GM23338 (cell line): ENCODE results near the gene ADPRHL1. TPM values are rescaled to one million over a fixed set of nuclear protein-coding genes. Genes with fewer than 3 reads are reported as not detected.

Source experiments
- ATAC-seq: fragments of 200-7000 bp; cut with Tn5 transposase; 3 replicates; pipeline ENCODE4 v1.9.1; 2020
- DNase-seq: peaks from one replicate; pipeline ENCODE4 v3.0.0-alpha.2; 2015; ENCODE audit warnings: low spot score
- H2AFZ ChIP-seq: fragments of 200-600 bp; sonication (generic); 2 replicates; pipeline ENCODE4 v1.8.0; 2016; ENCODE audit warnings: antibody characterized with exemption, mild to moderate bottlenecking, moderate library complexity
- H3F3A ChIP-seq: fragments of 200-600 bp; sonication (generic); replicated peaks from 2 replicates; pipeline ENCODE4 v1.8.0; 2017; ENCODE audit warnings: antibody characterized with exemption, mixed run types, low read depth
- H3K27ac ChIP-seq: fragments of 200-600 bp; sonication (generic); 2 replicates; pipeline ENCODE4 v1.6.1; 2016; ENCODE audit warnings: low read depth
- H3K27me3 ChIP-seq: fragments of 200-600 bp; sonication (generic); 2 replicates; pipeline ENCODE4 v1.8.0; 2016; ENCODE audit warnings: mild to moderate bottlenecking, mixed run types, moderate library complexity; ENCODE audit not compliant: insufficient read depth
- H3K36me3 ChIP-seq: fragments of 200-600 bp; sonication (generic); 2 replicates; pipeline ENCODE4 v1.8.0; 2016; ENCODE audit warnings: mild to moderate bottlenecking; ENCODE audit not compliant: insufficient read depth
- H3K4me1 ChIP-seq: fragments of 200-600 bp; sonication (generic); 2 replicates; pipeline ENCODE4 v1.8.0; 2016; ENCODE audit warnings: mild to moderate bottlenecking, moderate library complexity; ENCODE audit not compliant: insufficient read depth
- H3K4me2 ChIP-seq: fragments of 200-600 bp; sonication (generic); 2 replicates; pipeline ENCODE4 v1.7.1; 2017; ENCODE audit warnings: mixed run types
- H3K4me3 ChIP-seq: fragments of 200-600 bp; sonication (generic); 2 replicates; pipeline ENCODE4 v1.6.1; 2016; ENCODE audit warnings: mixed run types
- H3K79me2 ChIP-seq: fragments of 200-600 bp; sonication (generic); replicated peaks from 2 replicates; pipeline ENCODE4 v1.8.0; 2017; ENCODE audit warnings: mild to moderate bottlenecking; ENCODE audit not compliant: insufficient read depth
- H3K9me2 ChIP-seq: fragments of 200-600 bp; sonication (generic); 2 replicates; pipeline ENCODE4 v1.8.0; 2017; ENCODE audit not compliant: insufficient read depth
- H4K20me1 ChIP-seq: fragments of 200-600 bp; sonication (generic); replicated peaks from 2 replicates; pipeline ENCODE4 v1.8.0; 2017; ENCODE audit warnings: mild to moderate bottlenecking; ENCODE audit not compliant: insufficient read depth
- H3K27ac Mint-ChIP-seq: 2 replicates; pipeline ENCODE4 v1.8.0; 2020; ENCODE audit warnings: inconsistent platforms, mild to moderate bottlenecking, moderate library complexity, mixed read lengths
- H3K27me3 Mint-ChIP-seq: 3 replicates; pipeline ENCODE4 v1.8.0; 2022; ENCODE audit warnings: low read depth, mild to moderate bottlenecking, moderate library complexity, mixed read lengths, inconsistent platforms; ENCODE audit not compliant: insufficient read depth, poor library complexity
- H3K36me3 Mint-ChIP-seq: 3 replicates; pipeline ENCODE4 v1.8.0; 2021; ENCODE audit warnings: low read depth, mild to moderate bottlenecking, inconsistent platforms, moderate library complexity, mixed read lengths
- H3K4me1 Mint-ChIP-seq: 3 replicates; pipeline ENCODE4 v1.8.0; 2020; ENCODE audit warnings: mild to moderate bottlenecking, inconsistent platforms, mixed read lengths
- H3K4me3 Mint-ChIP-seq: 3 replicates; pipeline ENCODE4 v1.8.0; 2021; ENCODE audit warnings: moderate library complexity, mild to moderate bottlenecking, inconsistent platforms, mixed read lengths
- H3K9me3 Mint-ChIP-seq: 3 replicates; pipeline ENCODE4 v1.8.0; 2020; ENCODE audit warnings: moderate library complexity, mild to moderate bottlenecking, inconsistent platforms, mixed read lengths
- CREB1 ChIP-seq: fragments of 250-450 bp; sonication (Bioruptor Pico); IDR thresholded peaks from 2 replicates; pipeline ENCODE4 v1.5.0; 2020; ENCODE audit warnings: low read depth, mild to moderate bottlenecking, moderate library complexity
- CTCF ChIP-seq, 2 experiments: fragments of 200-600 bp in 1 of 2; sonication (generic) in 1 of 2; conservative IDR thresholded peaks; 2 replicates each; pipeline versions ENCODE4 v1.5.1 to v1.6.1; 2016 to 2017; ENCODE audit warnings: antibody characterized with exemption in 2 of 2, low read depth in 2 of 2, mild to moderate bottlenecking in 2 of 2, moderate library complexity in 1 of 2
- ETS1 ChIP-seq: IDR thresholded peaks from 2 replicates; pipeline ENCODE4 v1.6.1; 2016; ENCODE audit warnings: antibody characterized with exemption
- EZH2 ChIP-seq: fragments of 200-600 bp; sonication (generic); IDR thresholded peaks from one replicate; pipeline ENCODE4 v1.8.0; 2017; ENCODE audit warnings: antibody characterized with exemption, mild to moderate bottlenecking, low read depth; ENCODE audit not compliant: unreplicated experiment
- EZH2phosphoT487 ChIP-seq: fragments of 200-600 bp; sonication (generic); IDR thresholded peaks from one replicate; pipeline ENCODE4 v1.8.1; 2018; ENCODE audit warnings: antibody characterized with exemption; ENCODE audit not compliant: unreplicated experiment
- JUNB ChIP-seq: IDR thresholded peaks from one replicate; pipeline ENCODE4 v1.6.1; 2016; ENCODE audit warnings: antibody characterized with exemption; ENCODE audit not compliant: unreplicated experiment
- NANOG ChIP-seq: IDR thresholded peaks from 2 replicates; pipeline ENCODE4 v1.6.1; 2016; ENCODE audit warnings: antibody characterized with exemption, borderline replicate concordance
- POLR2AphosphoS5 ChIP-seq: IDR thresholded peaks from 2 replicates; pipeline ENCODE4 v1.6.1; 2016; ENCODE audit warnings: antibody characterized with exemption, low read depth
- REST ChIP-seq: IDR thresholded peaks from one replicate; pipeline ENCODE4 v1.6.1; 2018; ENCODE audit warnings: antibody characterized with exemption; ENCODE audit not compliant: unreplicated experiment
- STAT1 ChIP-seq: IDR thresholded peaks from one replicate; pipeline ENCODE4 v1.6.1; 2016; ENCODE audit warnings: antibody characterized with exemption; ENCODE audit not compliant: unreplicated experiment
- ZNF114 ChIP-seq: fragments of 250-450 bp; sonication (Bioruptor Pico); IDR thresholded peaks from 2 replicates; pipeline ENCODE4 v1.5.0; 2020; ENCODE audit warnings: mild to moderate bottlenecking, moderate library complexity
- ZNF331 ChIP-seq: fragments of 250-450 bp; sonication (Bioruptor Pico); IDR thresholded peaks from 2 replicates; pipeline ENCODE4 v1.5.0; 2020; ENCODE audit warnings: low read depth, mild to moderate bottlenecking, moderate library complexity
- polyA plus RNA-seq: library from polyadenylated mRNA; unstranded; fragments of >200 nt; fragmentation: Nextera tagmentation; extraction: Ambion mirVana; gene quantifications from 2 replicates; pipeline ENCODE4 v1.2.1, GENCODE V29; 2016
- total RNA-seq: library from RNA; depleted of rRNA; stranded (reverse); fragments of >200 nt; shearing (Covaris generic); gene quantifications from 2 replicates; pipeline ENCODE4 v1.2.3, GENCODE V29; 2014
- TF ChIP-seq, protein P1 (sequence below): fragments of 250-450 bp; sonication (Bioruptor Pico); IDR thresholded peaks from 2 replicates; pipeline ENCODE4 v1.5.0; 2020; ENCODE audit warnings: mild to moderate bottlenecking, moderate library complexity

The ADPRHL1 gene
- total and polyA plus RNA-seq, 2 experiments from 2014 or later: 0.80 to 1.0 TPM

DNA sequence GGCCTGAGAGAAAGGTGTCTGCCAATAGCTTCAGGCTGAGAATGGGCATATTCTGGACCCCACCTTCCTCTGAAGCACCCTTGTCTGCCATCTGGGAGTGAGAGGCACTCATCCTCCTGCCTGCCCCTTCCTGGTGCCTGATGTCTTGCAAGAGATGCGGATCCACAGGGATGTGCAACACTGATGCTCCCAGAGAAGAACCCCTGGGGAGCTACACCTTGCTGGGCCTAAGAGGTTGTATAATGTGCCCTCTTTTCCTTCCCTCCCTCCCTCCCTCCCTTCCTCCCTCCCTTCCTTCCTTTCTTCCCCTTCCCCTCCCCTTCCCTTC lies 34.6 kb downstream of the ADPRHL1 start:
- no peak overlapping the region for H3K27ac Mint-ChIP-seq
- Histone ChIP-seq H3K4me2 (no peak overlapping the region), H3F3A (peaks cover 14% of the 10 kb centered on the region; the same call in 1 of the 2 replicates), H3K27me3 (no peaks in the 10 kb centered on the region), H2AFZ (no peak overlapping the region), H3K27ac (no peak overlapping the region), H3K79me2 (no peaks in the 10 kb centered on the region), H4K20me1 (no peaks in the 10 kb centered on the region), H3K36me3 (no peaks in the 10 kb centered on the region), H3K4me3 (no peak overlapping the region), H3K4me1 (no peaks in the 10 kb centered on the region), H3K9me2 (no peaks in the 10 kb centered on the region)
- no peak overlapping the region for H3K4me3 Mint-ChIP-seq
- ATAC-seq (no peak), DNase-seq (no peak)
- TF ChIP-seq STAT1: no peak
- TF ChIP-seq POLR2AphosphoS5: no peak
- TF ChIP-seq CREB1 (CRISPR knock-in tag): no peak
- TF ChIP-seq ETS1: no peak
- TF ChIP-seq EZH2: no peak
- TF ChIP-seq JUNB: no peak
- TF ChIP-seq REST: no peak
- TF ChIP-seq, protein P1, sequence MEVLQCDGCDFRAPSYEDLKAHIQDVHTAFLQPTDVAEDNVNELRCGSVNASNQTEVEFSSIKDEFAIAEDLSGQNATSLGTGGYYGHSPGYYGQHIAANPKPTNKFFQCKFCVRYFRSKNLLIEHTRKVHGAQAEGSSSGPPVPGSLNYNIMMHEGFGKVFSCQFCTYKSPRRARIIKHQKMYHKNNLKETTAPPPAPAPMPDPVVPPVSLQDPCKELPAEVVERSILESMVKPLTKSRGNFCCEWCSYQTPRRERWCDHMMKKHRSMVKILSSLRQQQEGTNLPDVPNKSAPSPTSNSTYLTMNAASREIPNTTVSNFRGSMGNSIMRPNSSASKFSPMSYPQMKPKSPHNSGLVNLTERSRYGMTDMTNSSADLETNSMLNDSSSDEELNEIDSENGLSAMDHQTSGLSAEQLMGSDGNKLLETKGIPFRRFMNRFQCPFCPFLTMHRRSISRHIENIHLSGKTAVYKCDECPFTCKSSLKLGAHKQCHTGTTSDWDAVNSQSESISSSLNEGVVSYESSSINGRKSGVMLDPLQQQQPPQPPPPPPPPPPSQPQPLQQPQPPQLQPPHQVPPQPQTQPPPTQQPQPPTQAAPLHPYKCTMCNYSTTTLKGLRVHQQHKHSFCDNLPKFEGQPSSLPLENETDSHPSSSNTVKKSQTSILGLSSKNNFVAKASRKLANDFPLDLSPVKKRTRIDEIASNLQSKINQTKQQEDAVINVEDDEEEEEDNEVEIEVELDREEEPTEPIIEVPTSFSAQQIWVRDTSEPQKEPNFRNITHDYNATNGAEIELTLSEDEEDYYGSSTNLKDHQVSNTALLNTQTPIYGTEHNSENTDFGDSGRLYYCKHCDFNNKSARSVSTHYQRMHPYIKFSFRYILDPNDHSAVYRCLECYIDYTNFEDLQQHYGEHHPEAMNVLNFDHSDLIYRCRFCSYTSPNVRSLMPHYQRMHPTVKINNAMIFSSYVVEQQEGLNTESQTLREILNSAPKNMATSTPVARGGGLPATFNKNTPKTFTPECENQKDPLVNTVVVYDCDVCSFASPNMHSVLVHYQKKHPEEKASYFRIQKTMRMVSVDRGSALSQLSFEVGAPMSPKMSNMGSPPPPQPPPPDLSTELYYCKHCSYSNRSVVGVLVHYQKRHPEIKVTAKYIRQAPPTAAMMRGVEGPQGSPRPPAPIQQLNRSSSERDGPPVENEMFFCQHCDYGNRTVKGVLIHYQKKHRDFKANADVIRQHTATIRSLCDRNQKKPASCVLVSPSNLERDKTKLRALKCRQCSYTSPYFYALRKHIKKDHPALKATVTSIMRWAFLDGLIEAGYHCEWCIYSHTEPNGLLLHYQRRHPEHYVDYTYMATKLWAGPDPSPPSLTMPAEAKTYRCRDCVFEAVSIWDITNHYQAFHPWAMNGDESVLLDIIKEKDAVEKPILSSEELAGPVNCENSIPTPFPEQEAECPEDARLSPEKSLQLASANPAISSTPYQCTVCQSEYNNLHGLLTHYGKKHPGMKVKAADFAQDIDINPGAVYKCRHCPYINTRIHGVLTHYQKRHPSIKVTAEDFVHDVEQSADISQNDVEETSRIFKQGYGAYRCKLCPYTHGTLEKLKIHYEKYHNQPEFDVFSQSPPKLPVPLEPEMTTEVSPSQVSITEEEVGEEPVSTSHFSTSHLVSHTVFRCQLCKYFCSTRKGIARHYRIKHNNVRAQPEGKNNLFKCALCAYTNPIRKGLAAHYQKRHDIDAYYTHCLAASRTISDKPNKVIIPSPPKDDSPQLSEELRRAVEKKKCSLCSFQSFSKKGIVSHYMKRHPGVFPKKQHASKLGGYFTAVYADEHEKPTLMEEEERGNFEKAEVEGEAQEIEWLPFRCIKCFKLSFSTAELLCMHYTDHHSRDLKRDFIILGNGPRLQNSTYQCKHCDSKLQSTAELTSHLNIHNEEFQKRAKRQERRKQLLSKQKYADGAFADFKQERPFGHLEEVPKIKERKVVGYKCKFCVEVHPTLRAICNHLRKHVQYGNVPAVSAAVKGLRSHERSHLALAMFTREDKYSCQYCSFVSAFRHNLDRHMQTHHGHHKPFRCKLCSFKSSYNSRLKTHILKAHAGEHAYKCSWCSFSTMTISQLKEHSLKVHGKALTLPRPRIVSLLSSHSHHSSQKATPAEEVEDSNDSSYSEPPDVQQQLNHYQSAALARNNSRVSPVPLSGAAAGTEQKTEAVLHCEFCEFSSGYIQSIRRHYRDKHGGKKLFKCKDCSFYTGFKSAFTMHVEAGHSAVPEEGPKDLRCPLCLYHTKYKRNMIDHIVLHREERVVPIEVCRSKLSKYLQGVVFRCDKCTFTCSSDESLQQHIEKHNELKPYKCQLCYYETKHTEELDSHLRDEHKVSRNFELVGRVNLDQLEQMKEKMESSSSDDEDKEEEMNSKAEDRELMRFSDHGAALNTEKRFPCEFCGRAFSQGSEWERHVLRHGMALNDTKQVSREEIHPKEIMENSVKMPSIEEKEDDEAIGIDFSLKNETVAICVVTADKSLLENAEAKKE (CRISPR knock-in tag): no peak
- no peak for TF ChIP-seq ZNF331
- no peak for TF ChIP-seq EZH2phosphoT487
- TF ChIP-seq NANOG: no peak
- TF ChIP-seq CTCF (conservative IDR thresholded peaks at IDR 0.05; ENCODE audit: low read depth in 2 of 2): no peak
- no peak for TF ChIP-seq ZNF114 (CRISPR knock-in tag)
- peaks cover 3% of the 10 kb centered on the region; the same call in 1 of the 3 replicates for H3K4me1 Mint-ChIP-seq
- H3K9me3 Mint-ChIP-seq: no peaks in the 10 kb centered on the region
- no peaks in the 10 kb centered on the region for H3K36me3 Mint-ChIP-seq
- H3K27me3 Mint-ChIP-seq: peaks cover 25% of the 10 kb centered on the region
